OCI-M2 (cell line): ENCODE data around the gene IMMP1L.
"Not testable (repeated sequence)": the region's sequence is repeated elsewhere in the genome, so short reads cannot be mapped to it uniquely, and the experiment has no call there.

Experiments
- DNase-seq: peaks from one replicate; lab custom pipeline; 2025; ENCODE audit not compliant: unreplicated experiment; lab: John Stamatoyannopoulos, UW

Gene IMMP1L, protein sequence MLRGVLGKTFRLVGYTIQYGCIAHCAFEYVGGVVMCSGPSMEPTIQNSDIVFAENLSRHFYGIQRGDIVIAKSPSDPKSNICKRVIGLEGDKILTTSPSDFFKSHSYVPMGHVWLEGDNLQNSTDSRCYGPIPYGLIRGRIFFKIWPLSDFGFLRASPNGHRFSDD

DNA sequence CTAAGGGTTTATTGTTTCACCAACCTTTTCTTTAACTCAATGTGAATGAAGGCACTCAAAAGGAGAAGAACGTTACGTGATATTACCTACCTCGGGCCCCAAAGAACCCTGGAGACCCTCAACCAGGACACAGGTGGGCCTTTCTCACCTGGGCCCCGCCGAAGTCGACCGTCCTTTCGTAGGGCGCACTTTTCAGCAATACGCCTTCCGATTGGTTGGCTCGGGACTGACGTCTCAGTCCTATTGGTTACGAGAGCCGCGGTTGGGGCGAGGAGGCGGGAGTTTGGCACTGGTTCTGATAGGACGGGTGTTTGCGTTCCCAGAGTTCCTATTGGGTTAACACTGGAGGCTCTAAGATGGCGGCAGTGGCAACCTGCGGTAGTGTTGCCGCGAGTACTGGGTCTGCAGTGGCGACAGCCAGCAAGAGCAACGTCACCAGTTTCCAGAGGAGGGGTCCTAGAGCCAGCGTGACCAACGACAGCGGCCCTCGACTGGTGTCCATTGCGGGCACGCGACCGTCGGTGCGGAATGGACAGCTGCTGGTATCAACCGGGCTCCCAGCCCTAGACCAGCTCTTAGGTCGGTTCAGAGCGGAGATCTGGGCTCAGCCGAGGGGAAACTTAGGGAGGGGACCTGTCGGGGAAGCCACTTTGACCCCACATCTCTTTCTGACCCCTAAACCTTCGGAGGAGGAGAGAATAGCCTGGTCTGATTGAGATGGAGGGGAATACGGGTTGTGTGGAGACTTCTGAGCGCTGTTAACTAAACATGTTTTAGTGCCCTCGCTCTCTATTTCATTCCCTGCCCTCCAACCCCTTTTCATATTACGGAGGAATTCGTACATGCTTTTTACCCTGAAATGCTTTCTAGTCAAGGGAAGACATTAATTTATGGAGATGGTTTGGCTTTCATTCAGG, at the start of gene IMMP1L, which contains the start of gene ELP4:
IMMP1L (minus strand) TSS at position 194 of the 917 bp plus-strand sequence. CDS start 46,346 bp downstream, outside the sequence.
ELP4 (plus strand) TSS at position 339 of the 917 bp plus-strand sequence; CDS start at position 357, 18 bp downstream.
- peak; percentile 77 for DNase-seq

DNA sequence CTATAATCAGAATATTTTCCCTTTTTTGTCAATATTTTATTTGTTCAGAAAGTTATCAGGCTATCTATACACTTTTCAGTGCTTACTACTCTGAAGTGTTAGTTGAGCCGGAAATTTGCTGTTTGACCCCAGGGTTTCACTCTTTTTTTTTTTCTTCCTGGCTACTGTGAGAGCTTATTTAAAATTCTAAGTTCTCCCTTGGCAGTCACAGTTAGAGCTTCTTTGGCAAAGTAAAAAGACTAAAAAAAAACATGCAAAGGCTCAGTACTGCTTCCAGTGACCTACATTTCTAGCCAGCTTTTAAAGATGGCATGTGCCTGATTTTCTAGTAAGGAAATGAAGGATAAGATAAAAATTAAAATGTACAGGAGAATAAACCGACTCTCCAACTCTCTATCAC, 48.6 kb upstream of the IMMP1L start:
- DNase-seq = no peak

DNA sequence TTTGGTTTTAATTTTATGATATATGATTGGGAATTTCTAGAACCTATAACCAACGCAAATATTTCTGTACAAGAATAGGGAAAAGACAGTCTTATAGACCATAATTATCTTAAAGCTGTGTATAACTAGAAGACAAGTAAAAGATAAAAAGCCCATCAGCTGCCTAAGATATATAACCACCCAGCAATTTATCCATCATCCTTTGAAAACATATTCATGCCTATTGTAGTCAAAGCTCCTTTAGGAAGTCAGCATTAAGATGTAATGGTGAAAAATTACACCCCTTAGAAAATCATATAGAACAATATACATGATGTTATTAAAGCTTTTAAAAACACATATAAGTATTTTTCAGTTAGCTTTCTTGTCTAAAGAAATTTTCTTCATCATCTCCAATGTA, 46.5 kb upstream of the IMMP1L start:
- no peak for DNase-seq

DNA sequence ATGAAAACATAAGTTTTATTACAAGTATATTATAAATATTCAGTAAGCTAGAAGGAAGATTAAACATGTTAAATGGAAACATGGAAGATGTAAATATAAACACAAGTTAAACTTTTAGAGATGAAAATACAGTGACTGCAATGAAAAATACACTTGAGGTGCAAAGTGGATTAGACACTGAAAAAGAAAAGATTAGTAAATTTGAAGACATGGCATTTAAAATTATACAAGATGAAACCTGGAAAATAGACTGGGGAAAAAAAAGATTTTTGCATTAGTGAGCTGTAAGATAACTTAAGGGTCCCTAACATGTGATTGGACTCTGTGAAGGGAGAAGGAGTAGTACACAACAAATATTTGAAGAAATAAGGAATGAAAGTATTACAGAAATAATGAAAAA, 33.4 kb upstream of the IMMP1L start:
- DNase-seq = no peak

DNA sequence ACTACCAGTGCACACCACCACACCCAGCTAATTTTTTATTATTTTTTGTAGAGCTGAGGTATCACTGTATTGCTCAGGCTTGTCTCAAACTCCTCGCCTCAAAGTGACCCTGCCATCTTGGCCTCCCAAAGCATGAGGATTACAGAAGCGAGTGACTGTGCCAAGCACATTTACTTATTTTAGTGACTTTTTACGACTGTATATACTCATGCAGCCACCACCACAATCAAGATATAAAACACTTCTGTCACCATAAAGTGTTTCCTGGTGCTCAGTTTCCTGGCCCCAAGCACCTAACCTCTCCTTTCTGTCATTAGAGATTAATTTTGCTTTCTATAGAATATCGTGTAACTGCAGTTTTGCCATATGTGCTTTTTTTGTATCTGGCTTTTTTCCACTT, 26.1 kb upstream of the IMMP1L start:
- DNase-seq = no peak

DNA sequence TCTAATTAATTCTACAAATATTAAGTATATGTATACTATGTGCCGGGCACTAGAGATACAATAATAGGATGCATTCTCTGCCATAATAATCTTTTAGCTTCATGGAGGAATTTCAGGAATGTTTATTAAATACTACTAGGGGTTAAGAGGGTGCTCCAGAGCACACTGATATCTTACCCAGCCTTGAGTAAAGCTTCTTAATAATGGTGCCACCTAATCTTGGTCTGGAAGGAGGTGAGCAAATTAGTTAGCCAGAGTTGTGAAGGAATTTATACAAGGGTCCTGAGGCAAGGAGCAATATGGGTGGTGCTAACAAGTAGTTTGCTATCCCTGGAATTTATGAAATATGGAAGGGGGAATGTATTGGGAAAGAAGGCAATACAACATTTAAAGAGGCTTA, 21.9 kb upstream of the IMMP1L start:
- no peak for DNase-seq

DNA sequence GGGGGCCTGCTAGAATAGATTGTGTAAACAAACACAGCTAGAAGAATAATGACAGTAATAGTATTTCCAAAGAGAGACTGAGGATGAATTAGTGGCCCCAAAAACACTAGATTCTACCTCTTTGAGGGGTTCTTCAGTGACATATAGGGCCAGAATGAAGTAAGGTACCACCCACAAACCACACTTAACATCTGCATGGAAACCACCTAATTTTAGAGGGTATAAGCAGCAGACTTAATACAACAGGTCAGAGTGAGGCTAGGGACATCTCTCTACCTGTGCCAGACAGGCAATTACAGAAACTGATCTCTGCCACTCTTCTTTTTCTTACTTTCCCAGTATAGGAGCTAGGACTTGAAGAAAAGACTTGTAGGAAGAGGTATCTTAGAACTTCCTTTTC, 20.3 kb upstream of the IMMP1L start:
- no peak for DNase-seq

DNA sequence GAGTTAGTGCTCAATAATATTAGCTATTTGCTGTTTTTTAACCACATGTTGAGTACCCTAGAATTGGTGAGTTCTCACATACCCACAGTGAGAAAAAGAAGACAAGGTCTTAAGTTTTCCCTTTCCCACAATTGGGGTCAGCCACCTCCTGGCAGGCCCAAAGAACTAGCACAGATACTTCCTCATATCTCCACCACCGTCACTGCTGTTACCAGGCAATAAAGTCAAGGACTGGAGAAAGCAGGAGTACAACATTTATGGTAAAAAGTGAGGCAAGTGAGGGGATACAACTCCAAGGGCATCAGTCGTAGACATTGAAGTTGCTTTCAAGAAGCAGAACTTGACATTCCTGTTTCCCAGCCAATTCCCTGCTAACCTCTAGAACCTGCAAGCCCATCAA, 19.8 kb upstream of the IMMP1L start:
- no peak for DNase-seq

DNA sequence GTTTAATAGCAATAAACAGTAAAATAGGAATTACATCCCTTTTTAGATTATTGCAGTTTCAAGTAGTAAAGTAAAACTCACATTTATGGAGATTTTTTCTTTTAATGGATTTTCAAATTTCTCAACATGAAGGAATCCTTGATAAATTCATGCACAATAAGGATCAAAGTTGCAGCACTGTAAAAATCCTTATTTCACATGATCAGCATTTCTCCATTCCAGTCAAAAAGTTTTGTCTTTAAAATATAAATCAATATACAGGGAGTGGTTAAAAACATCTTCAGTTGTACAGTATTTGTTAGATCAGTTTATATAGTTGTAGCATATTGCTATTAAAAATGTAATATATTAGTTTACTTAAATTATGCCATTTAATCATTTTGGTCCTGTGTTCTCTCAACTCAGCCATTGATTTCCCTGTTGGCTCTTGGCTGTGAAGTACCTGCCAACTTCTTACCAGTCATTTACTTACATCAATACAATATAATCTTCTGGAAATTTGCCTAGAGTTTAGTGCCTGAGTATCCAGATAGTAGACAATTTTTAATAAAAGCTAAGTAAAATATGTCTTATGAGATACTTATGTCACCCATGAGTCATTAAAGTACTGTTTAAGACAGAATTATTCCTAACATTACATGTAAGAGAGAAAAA, 12.2 kb upstream of the IMMP1L start:
- DNase-seq = no peak

DNA sequence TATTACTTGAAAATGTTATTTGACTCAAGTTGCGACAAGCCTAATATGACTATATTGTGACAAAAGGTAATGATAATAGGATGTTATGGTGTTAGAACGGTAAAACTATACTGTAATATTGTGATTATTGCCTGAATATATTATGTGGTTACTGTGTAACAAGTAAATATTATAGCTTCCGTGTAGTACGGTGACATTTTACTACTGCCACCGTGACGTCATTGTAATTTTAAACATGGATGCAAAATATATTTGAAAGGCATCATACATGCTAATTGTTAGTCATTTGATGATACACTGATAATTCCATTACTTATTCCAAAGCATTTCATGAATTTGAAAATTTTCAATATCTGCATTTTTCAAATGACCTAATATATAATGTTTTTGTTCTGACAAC, 2.7 kb upstream of the IMMP1L start:
- DNase-seq = no peak

DNA sequence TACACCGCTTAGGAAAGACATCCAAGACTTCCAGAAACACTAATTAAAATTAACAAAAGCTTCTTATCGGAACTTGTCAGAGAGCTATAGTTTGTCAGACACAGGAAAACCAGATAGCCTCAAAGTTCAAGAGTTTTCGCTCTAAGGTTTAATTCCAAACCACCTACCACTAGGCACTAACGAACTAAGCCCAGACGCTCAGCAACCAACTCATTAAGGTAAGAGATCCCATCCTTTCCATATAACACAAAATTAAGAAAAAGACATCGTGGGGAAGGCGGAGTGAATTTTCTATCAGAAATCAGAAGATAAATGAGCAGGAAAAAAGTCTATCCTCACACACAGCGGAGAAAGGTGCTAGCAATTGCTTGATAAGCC, 382 bp downstream of the IMMP1L start:
- DNase-seq = no peak

DNA sequence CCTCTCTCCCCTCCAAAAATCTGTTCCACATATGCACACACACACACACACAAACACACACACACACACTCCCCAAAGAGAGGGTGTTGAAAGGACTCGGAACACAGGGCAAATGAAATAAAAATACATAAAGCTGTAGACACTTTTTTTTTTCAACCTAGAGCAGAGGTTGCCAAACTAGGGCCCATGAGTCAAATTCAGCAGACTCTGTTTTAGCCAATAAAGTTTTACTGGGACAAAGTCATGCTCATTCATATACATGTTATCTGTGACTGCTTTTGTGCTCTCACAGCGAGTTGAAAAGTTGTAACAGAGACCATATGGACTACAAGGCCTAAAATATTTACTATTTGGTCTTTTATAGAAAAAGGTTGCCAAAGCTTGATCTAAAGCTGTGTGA, 8.9 kb downstream of the IMMP1L start:
- no peak for DNase-seq

DNA sequence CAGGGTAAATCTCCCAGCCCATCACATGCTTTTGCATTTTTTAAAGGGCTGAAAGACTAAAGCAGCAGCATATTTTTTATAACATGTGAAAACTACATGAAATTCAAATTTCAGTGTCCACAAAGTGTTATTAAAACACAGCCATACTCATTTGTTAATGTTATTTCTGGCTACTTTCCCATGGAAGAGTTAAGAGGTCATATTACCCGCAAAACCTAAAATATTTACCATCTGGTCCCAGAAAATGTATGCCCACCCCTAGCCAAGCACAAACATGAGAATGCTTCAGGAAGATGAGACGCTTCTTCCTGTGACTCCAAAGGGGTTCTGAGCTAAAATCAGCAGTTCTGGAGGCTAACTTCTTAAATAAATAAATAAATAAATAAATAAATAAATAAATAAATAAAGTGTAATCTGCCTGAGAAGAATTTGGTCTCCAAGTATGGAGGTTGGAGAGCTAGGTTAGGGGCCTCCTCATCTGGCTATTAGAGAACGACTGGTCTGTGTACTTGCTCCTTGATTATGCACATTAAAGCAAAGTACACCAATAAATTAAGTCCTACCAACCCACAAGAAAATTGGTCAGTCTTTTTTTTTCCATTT, 9.7 kb downstream of the IMMP1L start:
- no peak for DNase-seq

DNA sequence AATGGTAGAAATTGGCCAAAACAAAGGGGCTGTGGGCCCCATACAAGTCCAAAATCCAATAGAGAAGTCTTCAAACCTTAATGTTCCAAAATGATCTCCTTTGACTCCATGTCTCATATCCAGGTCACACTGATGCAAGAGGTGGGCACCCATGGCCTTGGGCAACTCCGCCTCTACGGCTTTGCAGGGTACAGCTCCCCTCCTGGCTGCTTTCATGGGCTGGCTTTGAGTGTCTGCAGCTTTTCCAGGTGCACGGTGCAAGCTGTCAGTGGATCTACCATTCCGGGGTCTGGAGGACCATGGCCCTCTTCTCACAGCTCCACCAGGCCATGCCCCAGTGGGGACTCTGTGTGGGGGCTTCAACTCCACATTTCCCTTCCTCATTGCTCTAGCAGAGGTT, 15.7 kb downstream of the IMMP1L start:
- DNase-seq = not testable (repeated sequence)

DNA sequence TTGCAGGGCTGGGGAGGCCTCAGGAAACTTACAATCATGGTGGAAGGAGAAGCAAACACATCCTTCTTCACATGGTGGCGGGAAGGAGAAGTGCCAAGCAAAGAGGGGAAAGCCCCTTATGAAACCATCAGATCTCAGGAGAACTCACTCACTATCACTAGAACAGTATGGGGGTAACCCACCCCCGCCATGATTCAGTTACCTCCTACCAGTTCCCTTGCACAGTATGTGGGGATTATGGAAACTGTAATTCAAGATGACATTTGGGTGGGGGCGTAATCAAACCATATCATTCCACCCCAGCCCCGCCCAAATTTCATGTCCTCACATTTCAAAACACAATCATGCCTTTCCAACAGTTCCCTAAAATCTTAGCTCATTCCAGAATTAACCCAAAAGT, 16.2 kb downstream of the IMMP1L start:
- no peak for DNase-seq

DNA sequence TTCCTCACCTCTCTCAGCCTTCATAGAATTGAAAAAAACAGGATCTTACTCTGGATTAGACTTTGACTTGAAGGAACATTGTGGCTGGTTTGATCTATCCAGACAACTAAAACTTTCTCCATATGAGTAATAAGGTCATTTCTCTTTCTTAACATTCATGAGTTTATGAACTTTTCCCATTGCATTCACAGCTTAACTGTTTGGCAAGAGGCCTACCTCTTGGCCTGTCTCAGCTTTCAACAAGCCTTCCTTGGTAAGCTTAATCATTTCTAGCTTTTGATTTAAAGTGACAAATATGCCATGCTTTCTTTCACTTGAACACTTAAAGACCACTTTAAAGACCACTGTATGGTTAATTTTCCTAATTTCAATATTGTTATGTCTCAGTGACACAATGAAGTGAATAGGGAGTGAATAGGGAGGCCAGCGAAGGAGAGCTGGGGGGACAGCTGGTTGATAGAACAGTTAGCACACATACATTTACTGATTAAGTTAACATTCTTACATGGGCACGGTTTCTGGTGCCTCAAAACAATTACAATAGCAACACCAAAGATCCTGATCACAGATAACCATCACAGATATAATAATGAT, 17.0 kb downstream of the IMMP1L start:
- no peak for DNase-seq

DNA sequence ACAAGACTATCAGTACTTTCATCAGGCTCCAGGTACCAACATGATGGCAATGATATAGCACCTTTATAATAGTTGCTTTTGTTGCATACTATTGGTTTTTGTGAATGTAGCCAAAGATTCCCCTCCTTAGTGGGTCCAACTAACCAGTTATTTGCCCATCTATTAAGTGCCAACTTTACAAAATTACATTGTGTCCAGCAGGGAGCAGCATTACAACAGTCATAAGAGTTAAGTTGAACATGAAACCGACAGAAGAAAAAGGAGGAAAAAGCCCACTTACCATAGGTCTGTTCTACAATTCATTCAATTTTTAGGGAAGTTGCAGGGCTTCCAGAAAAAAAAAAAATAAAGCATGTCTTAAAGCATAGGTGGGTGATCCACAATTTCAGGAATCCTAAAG, 21.6 kb downstream of the IMMP1L start:
- DNase-seq = no peak

DNA sequence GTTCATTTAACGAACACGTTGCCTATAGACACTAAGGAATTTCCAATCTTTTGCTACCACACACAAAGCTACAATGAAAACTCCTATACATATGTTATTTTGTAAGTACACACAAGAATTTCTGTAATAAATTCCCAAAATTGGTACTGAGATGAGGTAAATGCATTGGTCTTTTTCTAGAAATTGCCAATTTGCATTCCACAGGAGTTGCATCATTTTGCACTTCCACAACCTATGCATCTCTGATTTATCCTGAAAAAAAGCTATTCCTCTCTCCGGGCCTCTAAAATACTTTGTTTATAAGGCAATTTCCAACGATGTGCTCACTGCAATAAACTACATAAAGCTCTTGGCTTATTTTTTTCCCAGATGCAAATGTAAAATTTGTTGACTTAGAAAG, 24.9 kb downstream of the IMMP1L start:
- DNase-seq = no peak

DNA sequence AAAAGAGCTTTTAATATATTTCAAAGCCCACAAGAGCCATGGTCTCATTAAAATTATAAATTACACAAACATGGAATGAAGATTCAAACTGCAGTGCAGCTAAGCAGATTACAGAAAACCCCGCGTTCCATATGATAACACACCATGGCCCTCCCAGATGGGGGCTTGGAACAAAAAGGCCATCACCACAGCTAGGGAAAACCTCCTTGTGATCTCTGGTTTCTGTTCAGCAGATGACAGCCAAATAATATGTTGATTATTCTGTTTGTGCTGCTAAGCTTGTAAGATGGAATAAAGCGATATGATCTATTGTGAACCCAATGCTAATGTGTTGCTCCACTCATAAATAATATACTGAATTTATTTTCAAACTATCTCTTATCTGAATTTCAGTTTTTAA, 28.5 kb downstream of the IMMP1L start:
- no peak for DNase-seq

DNA sequence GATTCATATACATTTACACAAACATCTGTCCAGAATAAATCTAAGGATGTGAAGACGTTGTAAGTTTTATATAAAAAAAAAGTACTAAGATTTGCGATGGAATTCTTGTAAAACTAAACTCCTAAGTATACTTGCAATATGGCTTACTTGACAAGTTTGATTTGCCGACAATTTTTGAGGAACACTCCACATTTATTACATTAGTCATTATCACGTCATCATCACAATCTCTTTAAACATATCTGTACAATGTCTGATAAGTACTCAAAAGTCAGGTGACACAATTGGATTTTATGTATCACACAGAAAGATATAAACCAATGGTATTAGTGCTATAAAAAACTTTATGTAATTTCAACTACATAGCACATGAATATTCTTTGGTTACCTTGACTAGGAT, 30.4 kb downstream of the IMMP1L start:
- no peak for DNase-seq

DNA sequence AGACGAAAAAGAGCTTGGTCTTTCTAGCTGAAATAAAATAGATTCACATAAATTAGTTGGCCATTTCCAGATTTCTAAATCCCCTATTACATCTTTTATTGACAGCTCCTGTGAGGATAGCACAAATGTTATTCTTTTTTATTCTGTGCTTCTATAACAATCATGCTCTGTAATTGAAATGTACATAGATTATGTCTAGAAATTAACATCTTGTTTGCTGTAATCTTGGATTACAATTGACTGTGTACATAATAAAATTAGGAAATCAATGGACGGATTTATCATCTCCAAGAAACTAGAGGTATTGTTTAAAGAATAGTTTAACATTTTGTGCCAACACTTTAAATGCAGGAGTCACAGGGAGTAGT, 31.2 kb downstream of the IMMP1L start:
- DNase-seq = no peak
